CD4-positive, alpha-beta memory T cell (primary cell): ENCODE data around the gene HSPA12B. TPM values are rescaled to one million over a fixed set of nuclear protein-coding genes. Genes with fewer than 3 reads are reported as not detected.
A peak's percentile ranks its signal among the peaks of the same experiment; 100 is the strongest.

Experiments used
- CTCF ChIA-PET: fragments of 350-600 bp; sonication (Branson Sonifier 250); formaldehyde crosslinking; loops from one replicate; lab custom pipeline; 2021; ENCODE audit warnings: inconsistent platforms; ENCODE audit not compliant: partially characterized antibody; lab: Charles Lee
- POLR2A ChIA-PET: fragments of 350-600 bp; sonication (Branson Sonifier 250); formaldehyde crosslinking; loops from one replicate; lab custom pipeline; 2021; ENCODE audit not compliant: partially characterized antibody; lab: Charles Lee
- DNase-seq, 5 donors: peaks; one replicate each; pipeline versions ENCODE4 v3.0.0 to v3.0.0-alpha.2; 2020 to 2022; ENCODE audit warnings: mixed read lengths in 1 of 5
- H3K27ac ChIP-seq: one replicate; pipeline ENCODE4 v1.7.0; 2013; ENCODE audit warnings: low read depth, low read length
- H3K27me3 ChIP-seq: 2 replicates; pipeline ENCODE4 v1.7.0; 2013; ENCODE audit warnings: mild to moderate bottlenecking, low read length, moderate library complexity; ENCODE audit not compliant: insufficient read depth
- H3K36me3 ChIP-seq: 2 replicates; pipeline ENCODE4 v1.7.0; 2013; ENCODE audit warnings: mild to moderate bottlenecking, low read length, moderate library complexity; ENCODE audit not compliant: insufficient read depth
- H3K4me1 ChIP-seq: 2 replicates; pipeline ENCODE4 v1.7.0; 2013; ENCODE audit warnings: mild to moderate bottlenecking, low read length, moderate library complexity; ENCODE audit not compliant: insufficient read depth
- H3K4me3 ChIP-seq, 2 donors: one replicate each; pipeline ENCODE4 v1.7.0; 2013; ENCODE audit warnings: low read length in 2 of 2, mild to moderate bottlenecking in 1 of 2
- H3K9me3 ChIP-seq, 2 donors: one replicate each; pipeline ENCODE4 v1.7.0; 2013; ENCODE audit warnings: low read length in 2 of 2, control low read depth in 1 of 2; ENCODE audit not compliant: control insufficient read depth in 1 of 2
- H3K27ac Mint-ChIP-seq, 7 donors: one replicate each; pipeline ENCODE4 v1.8.0; 2020 to 2021; ENCODE audit warnings: mixed read lengths in 7 of 7, mild to moderate bottlenecking in 6 of 7, inconsistent platforms in 3 of 7, moderate library complexity in 3 of 7
- H3K27me3 Mint-ChIP-seq, 2 donors: one replicate each; pipeline ENCODE4 v1.8.0; 2020 to 2021; ENCODE audit warnings: mixed read lengths in 2 of 2
- H3K36me3 Mint-ChIP-seq, 2 donors: one replicate each; pipeline ENCODE4 v1.8.0; 2020 to 2021; ENCODE audit warnings: mixed read lengths in 2 of 2, inconsistent platforms in 1 of 2, mild to moderate bottlenecking in 1 of 2
- H3K4me1 Mint-ChIP-seq, 4 donors: one replicate each; pipeline ENCODE4 v1.8.0; 2020 to 2021; ENCODE audit warnings: mixed read lengths in 4 of 4, mild to moderate bottlenecking in 1 of 4
- H3K4me3 Mint-ChIP-seq, 8 donors: one replicate each; pipeline ENCODE4 v1.8.0; 2020 to 2021; ENCODE audit warnings: mixed read lengths in 8 of 8, mild to moderate bottlenecking in 7 of 8, moderate library complexity in 6 of 8, inconsistent platforms in 3 of 8
- H3K9me3 Mint-ChIP-seq, 8 donors: one replicate each; pipeline ENCODE4 v1.8.0; 2020 to 2021; ENCODE audit warnings: mixed read lengths in 8 of 8, mild to moderate bottlenecking in 5 of 8, inconsistent platforms in 3 of 8, moderate library complexity in 1 of 8
- intact Hi-C: fragments of 100-400 bp; cut with micrococcal nuclease; formaldehyde crosslinking; loops from one replicate; pipeline ENCODE4 v1.15.1; 2023
- polyA plus RNA-seq, 2 donors: library from polyadenylated mRNA; unstranded; fragments of 300-500 nt; fragmentation: Illumina TruSeq; gene quantifications; one replicate each; pipeline ENCODE4 v1.2.3, GENCODE V29; 2021
- total RNA-seq, 2 experiments: library from RNA; stranded (reverse); gene quantifications; one replicate each; pipeline ENCODE4 v1.2.3, GENCODE V29; 2021

HSPA12B gene
- total and polyA plus RNA-seq, 4 experiments from 2014 or later, result 0.22 TPM; not detected in 3

DNA sequence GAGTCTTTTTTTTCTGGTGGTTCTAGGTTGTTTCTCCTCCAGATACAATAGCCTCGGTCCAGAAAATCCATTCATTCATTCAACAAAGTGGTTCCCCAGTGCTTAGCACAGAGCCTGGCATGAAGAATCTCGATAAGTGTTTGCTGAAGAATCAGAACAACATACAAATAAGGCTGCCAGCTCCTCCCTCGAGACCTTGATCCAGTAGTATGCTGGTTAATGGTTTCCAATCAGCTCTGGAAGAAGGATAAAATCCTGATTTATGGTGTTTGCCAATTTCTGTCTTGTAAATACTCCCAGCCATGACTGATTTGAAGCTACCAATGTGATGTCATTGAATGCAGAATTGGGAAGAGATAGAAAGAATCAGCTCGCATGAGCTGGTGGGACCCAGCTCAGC, 3.3 kb downstream of the HSPA12B start:
- Histone ChIP-seq H3K9me3 (no peaks in the 10 kb centered on the region), H3K27ac (no peak overlapping the region), H3K27me3 (peaks cover 3% of the 10 kb centered on the region), H3K4me1 (no peaks in the 10 kb centered on the region), H3K36me3 (no peaks in the 10 kb centered on the region), H3K4me3 (no peak overlapping the region)
- no peak for DNase-seq
- ChIA-PET CTCF (interaction anchor here (1.0 to 1.1 kb wide), 2 partner anchors 9 to 59 kb away, joined by 3 to 4 read pairs; no protein-coding TSS in a partner anchor), POLR2A (no interaction called here)
- Mint-ChIP-seq H3K27ac (no peak overlapping the region), H3K4me1 (peaks cover 0 to 2% (median 0%) of the 10 kb centered on the region in 4 donors), H3K36me3 (no peaks in the 10 kb centered on the region), H3K9me3 (no peaks in the 10 kb centered on the region), H3K27me3 (peaks cover 19 to 25% of the 10 kb centered on the region in 2 donors), H3K4me3 (no peak overlapping the region)
- intact Hi-C loops, result no loop called here

DNA sequence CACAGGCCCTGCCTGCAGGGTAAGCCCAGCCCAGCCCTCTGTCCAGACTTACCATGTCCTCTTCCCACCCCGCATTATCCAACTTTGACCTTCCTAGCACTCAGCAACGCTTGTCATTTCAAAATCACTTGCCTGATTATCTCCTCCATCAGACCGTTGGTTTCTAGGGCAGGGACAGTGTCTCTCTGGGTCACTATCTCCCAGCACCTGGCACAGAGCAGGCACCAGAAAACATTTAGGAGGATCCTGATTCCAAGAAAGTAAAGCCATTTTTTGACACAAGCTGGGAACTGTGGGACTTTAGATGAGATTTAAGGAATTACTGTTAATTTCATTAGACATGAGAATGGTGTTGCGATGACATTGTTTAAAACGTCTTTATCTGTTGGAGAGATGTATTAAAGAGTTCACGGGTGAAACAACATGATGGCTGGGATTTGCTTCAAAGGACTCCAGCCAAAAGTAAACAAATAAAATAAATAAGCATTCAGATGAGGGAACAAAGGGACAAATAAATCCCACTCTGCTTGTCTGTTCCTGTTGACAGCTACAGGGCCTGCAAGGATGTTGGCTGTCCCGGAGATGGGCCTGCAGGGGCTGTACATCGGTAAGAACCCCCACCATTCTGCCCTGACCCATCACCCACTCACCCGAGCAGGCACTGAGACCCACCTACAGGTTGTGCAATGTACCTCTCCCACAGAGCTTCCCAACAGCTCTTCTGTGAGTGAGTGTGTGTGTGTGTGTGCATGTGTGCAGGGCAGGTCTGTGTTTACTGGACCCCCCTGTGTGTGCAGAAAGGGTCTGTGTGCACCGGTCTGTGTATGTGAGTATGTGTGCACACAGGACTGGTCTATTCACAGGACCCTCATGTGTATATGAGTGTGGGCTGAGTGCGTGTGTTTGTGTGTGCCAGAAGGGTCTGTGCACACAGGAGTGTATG, 5.9 kb downstream of the HSPA12B start:
- DNase-seq, result no peak
- Histone ChIP-seq H3K9me3 (no peaks in the 10 kb centered on the region), H3K27me3 (no peaks in the 10 kb centered on the region), H3K27ac (no peak overlapping the region), H3K4me3 (no peak overlapping the region), H3K36me3 (no peaks in the 10 kb centered on the region), H3K4me1 (no peaks in the 10 kb centered on the region)
- H3K27ac Mint-ChIP-seq, result no peak overlapping the region
- CTCF ChIA-PET, result no interaction called here
- H3K4me1 Mint-ChIP-seq, result no peaks in the 10 kb centered on the region
- intact Hi-C loops, result no loop called here
- POLR2A ChIA-PET, result no interaction called here
- H3K9me3 Mint-ChIP-seq, result no peaks in the 10 kb centered on the region
- no peaks in the 10 kb centered on the region for H3K36me3 Mint-ChIP-seq
- peaks cover 4 to 7% of the 10 kb centered on the region in 2 donors for H3K27me3 Mint-ChIP-seq
- H3K4me3 Mint-ChIP-seq, result no peak overlapping the region

DNA sequence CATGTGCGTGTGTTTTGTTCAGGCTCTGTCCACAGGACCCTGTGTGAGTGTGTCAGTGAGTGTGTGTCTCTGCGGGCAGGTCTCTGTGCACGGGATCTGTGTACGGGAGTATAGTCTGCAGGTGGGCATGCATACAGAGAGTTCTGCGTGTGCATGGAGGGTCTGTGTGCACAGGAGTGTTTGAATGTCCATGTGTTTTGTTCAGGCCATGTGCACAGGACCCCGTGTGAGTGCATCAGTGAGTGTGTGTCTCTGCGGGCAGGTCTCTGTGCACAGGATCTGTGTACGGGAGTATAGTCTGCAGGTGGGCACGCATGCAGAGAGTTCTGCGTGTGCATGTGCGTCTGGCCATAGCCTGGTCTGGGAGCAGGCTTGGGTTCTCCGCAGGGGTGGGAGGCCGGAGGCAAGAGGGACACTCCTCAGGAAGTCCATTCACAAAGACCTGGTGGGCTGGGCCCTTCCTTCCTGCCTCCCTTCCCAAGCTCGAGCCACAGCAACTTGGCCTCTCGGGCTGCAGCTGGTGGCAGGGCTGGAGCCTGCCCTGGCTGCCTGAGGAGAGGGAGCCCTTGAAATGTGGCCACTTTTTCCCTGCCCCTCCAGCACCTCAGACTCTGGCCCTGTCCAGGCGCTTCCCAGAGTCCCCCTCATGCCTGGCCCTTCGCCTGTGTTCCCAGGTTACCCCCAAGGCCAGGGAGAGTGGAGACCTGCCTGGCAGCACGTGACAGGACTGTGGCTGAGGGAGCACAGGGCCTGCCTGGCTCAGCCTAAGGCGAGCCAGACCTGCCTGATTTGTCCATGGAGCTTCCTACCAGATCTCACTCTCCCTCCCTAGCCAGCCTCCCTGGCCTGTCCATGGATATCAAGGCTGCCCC, 6.8 kb downstream of the HSPA12B start:
- H3K9me3 Mint-ChIP-seq, result no peaks in the 10 kb centered on the region
- H3K4me3 Mint-ChIP-seq, result no peak overlapping the region
- ChIA-PET POLR2A (no interaction called here), CTCF (interaction anchor here (0.9 kb wide), 1 partner anchor 12 kb away, joined by 3 read pairs; no protein-coding TSS in a partner anchor)
- peaks cover 1 to 2% (median 2%) of the 10 kb centered on the region in 4 donors for H3K4me1 Mint-ChIP-seq
- intact Hi-C loops, result no loop called here
- H3K27ac Mint-ChIP-seq, result no peak overlapping the region
- Histone ChIP-seq H3K36me3 (no peaks in the 10 kb centered on the region), H3K9me3 (no peaks in the 10 kb centered on the region), H3K4me3 (no peak overlapping the region), H3K4me1 (no peaks in the 10 kb centered on the region), H3K27ac (no peak overlapping the region), H3K27me3 (no peaks in the 10 kb centered on the region)
- H3K36me3 Mint-ChIP-seq, result no peaks in the 10 kb centered on the region
- no peak for DNase-seq
- peaks cover 4 to 7% of the 10 kb centered on the region in 2 donors for H3K27me3 Mint-ChIP-seq

DNA sequence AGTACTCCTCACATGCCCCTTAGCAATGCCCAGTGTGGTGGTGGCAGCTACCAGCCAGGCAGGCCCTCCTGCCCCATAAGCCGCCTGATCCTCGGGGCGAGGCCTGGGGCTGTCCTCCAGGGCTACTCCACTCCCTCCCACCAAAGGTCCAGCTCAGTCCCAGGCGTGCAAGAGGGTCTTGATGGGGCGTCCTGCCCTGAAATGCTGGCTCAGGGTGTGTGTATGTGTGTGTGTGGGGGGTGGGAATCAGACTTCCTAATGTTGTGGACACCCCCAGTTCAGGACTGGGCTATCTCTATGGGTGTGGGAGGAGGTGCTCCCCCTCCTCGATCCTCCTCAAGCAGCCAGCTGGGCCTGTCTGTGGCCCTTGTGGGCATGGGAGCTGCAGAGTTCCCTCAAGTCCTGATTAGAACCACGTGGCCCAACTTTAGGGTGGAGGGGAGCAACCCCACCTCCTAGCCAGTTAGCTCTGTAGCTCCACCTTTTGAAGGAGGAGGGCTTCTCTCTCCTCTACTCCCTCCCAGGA, 7.5 kb downstream of the HSPA12B start:
- H3K27me3 Mint-ChIP-seq, result peaks cover 7 to 9% of the 10 kb centered on the region in 2 donors
- ChIA-PET CTCF (interaction anchor here (0.9 kb wide), 1 partner anchor 11 kb away, joined by 3 read pairs; no protein-coding TSS in a partner anchor), POLR2A (no interaction called here)
- H3K27me3 ChIP-seq, result no peaks in the 10 kb centered on the region
- peaks cover 5% of the 10 kb centered on the region for H3K4me1 ChIP-seq
- H3K4me1 Mint-ChIP-seq, result peaks cover 6 to 9% (median 8%) of the 10 kb centered on the region in 4 donors
- H3K36me3 ChIP-seq, result no peaks in the 10 kb centered on the region
- no peaks in the 10 kb centered on the region for H3K36me3 Mint-ChIP-seq
- peak overlapping the region in 1 of 8 donors; percentile 33 for H3K4me3 Mint-ChIP-seq
- peak overlapping the region in 1 of 7 donors; percentile 42 for H3K27ac Mint-ChIP-seq
- H3K4me3 ChIP-seq, result no peak overlapping the region
- no peaks in the 10 kb centered on the region for H3K9me3 Mint-ChIP-seq
- intact Hi-C loops, result no loop called here
- no peak for DNase-seq
- no peaks in the 10 kb centered on the region for H3K9me3 ChIP-seq
- H3K27ac ChIP-seq, result no peak overlapping the region

DNA sequence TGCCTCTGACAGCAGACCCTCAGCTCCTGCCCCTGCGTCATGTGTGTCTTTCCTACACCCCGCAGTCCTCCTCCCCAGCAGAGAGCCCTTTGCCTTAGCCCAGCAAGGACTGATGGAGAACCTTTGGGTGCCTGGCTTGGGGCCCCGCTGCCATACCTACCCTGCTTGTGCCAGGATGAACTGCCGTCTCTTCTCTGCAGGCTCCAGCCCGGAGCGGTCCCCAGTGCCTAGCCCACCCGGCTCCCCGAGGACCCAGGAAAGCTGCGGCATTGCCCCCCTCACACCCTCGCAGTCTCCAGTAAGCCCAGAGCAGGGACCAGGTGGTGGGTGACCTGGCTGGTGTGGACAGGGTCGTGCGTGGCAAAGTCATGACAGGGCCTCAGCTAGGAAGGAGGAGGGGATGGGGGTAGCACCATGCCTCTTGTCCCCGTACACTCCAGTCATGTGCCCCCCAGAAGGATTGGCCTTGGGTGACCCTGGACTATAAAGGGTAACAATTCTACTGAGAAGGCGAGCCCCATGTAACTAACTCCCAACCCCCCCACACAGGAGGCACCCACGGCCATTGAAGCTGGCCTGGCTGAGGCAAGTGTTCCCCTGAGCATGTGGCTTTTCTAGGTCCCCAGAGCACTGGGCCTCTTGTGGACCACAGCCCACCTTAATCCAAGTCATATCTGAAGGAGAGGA, 8.3 kb downstream of the HSPA12B start:
- CTCF ChIA-PET, result interaction anchor here (0.7 kb wide), 1 partner anchor 28 kb away, joined by 3 read pairs; no protein-coding TSS in a partner anchor
- no peaks in the 10 kb centered on the region for H3K27me3 ChIP-seq
- intact Hi-C loops, result no loop called here
- peaks cover 7 to 16% (median 11%) of the 10 kb centered on the region in 4 donors for H3K4me1 Mint-ChIP-seq
- H3K27me3 Mint-ChIP-seq, result peaks cover 5 to 7% of the 10 kb centered on the region in 2 donors
- no peak for DNase-seq
- H3K27ac ChIP-seq, result no peak overlapping the region
- no peaks in the 10 kb centered on the region for H3K9me3 ChIP-seq
- H3K4me1 ChIP-seq, result peaks cover 12% of the 10 kb centered on the region
- H3K4me3 ChIP-seq, result no peak overlapping the region
- H3K9me3 Mint-ChIP-seq, result no peaks in the 10 kb centered on the region
- H3K27ac Mint-ChIP-seq, result peak overlapping the region in 1 of 7 donors; percentile 42
- H3K36me3 ChIP-seq, result no peaks in the 10 kb centered on the region
- POLR2A ChIA-PET, result no interaction called here
- no peaks in the 10 kb centered on the region for H3K36me3 Mint-ChIP-seq
- no peak overlapping the region for H3K4me3 Mint-ChIP-seq

DNA sequence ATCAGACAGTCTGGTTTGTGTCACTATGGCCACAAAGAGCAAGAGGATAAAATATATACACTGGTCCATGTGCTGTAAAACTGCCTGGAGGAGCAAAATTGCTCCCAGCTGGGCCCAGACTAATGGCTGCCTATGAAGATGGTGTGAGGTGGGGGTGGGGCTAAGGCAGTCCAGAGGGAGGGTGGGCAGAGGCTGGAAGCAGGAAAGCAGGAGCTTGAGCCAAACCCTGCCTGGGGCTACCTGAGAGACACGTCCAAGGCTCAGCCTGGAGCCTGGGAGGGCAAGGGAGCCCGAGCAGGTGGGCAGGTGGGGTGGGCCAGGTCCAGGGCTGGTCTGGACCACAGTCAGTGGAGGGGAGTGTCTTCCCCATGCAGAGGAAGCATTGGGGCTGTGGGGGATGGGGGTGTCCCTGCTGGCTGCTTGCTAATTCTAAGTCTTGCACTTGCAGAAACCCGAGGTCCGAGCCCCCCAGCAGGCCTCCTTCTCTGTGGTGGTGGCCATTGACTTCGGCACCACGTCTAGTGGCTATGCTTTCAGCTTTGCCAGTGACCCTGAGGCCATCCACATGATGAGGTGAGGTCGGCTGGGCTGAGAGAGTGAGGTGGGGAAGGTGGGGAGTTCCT, 9.5 kb downstream of the HSPA12B start:
- intact Hi-C loops, result no loop called here
- no peak for DNase-seq
- Mint-ChIP-seq H3K27ac (no peak overlapping the region), H3K9me3 (no peaks in the 10 kb centered on the region), H3K27me3 (peaks cover 4 to 5% of the 10 kb centered on the region in 2 donors), H3K36me3 (no peaks in the 10 kb centered on the region), H3K4me3 (no peak overlapping the region), H3K4me1 (peaks cover 7 to 17% (median 11%) of the 10 kb centered on the region in 4 donors)
- H3K27me3 ChIP-seq, result no peaks in the 10 kb centered on the region
- CTCF ChIA-PET, result interaction anchor here (0.7 to 1.2 kb wide), 2 partner anchors 12 to 27 kb away, joined by 3 read pairs; no protein-coding TSS in a partner anchor
- no peaks in the 10 kb centered on the region for H3K9me3 ChIP-seq
- H3K4me1 ChIP-seq, result peaks cover 12% of the 10 kb centered on the region
- H3K4me3 ChIP-seq, result no peak overlapping the region
- no peaks in the 10 kb centered on the region for H3K36me3 ChIP-seq
- no peak overlapping the region for H3K27ac ChIP-seq
- POLR2A ChIA-PET, result no interaction called here
